GM19239 (cell line): Measurements from ENCODE around the gene BCHE.

Source experiments
- DNase-seq: peaks from one replicate; pipeline ENCODE4 v3.0.0; 2011; ENCODE audit warnings: low spot score; ENCODE audit not compliant: insufficient read length
- FAIRE-seq: peaks from 2 replicates; lab custom pipeline; 2011; peaks lifted over from hg19 to GRCh38; lab: Jason Lieb, UNC

BCHE gene

DNA sequence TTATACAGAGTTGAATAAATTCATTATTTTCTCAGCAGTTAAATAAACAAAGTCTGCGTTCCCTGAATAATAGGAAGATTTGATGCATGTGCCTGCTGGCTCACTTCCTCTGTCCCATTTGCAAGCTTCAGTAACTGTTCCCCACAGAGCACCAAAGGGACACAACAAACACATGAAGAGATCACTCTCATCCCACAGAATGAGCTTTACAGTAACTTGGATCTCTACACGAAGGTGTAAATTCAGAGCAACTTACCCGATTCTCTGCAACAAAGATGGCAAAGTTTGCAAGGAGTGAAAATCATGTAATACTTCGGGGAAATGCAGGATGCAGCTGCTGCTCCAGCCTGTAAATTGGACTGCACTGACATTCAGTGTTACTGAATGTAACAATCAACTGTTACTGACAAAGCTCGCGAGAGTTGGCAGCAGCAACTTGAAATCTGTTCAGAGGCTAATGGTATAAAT lies at the start of gene BCHE:
Gene BCHE, minus strand, starts transcription at position 366 of the 468 bp plus-strand sequence. CDS start 6,390 bp downstream, outside the sequence.
- DNase-seq (no peak), FAIRE-seq (no peak)

- no peak for FAIRE-seq
- no peak for DNase-seq
These were observed 48.5 kb upstream of the BCHE start for GRCh38 chr3:165885558-165886270.

DNA sequence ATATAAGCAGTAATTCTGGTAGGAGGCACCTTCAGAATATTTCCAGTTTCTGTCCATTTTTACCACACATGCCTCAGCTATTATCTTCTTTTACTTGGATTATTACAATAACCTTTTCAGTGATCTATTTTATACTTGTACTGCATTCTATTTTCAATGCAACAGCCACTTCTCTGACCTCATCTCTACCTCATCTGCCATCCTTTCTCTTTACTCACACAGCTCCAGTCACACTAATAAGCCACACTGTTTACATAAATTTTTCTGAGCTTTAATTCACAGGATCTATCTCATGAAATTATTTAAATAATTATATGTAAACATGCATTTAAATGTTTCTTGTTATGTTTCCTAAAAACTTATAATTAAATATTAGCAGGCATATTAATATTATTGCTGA lies 47.3 kb upstream of the BCHE start:
- DNase-seq: no peak
- no peak for FAIRE-seq

- no peak for FAIRE-seq
- no peak for DNase-seq
These were observed 46.7 kb upstream of the BCHE start for GRCh38 chr3:165883863-165884478.

DNA sequence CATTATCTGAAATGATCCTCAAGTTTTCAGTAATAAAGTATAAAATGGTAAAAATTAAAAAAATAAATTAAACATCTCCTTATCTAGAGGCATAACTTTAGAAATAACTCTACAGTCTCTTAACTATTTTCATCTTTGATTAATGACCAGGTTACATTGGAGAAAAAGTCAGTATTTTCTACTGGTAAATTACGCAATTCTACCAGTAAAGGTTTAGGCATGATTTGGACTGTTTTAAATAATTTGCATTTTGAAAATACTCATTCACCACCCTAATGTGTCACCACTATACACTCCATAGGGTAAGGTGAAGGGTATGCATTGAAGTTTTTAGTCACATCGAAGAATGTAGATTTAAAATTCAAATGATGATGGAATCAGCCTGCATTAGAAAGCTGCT lies 45.9 kb upstream of the BCHE start:
- DNase-seq (no peak), FAIRE-seq (no peak)

GRCh38 chr3:165875644-165876043 lies 38.4 kb upstream of the BCHE start:
- DNase-seq: no peak
- FAIRE-seq: no peak

DNA sequence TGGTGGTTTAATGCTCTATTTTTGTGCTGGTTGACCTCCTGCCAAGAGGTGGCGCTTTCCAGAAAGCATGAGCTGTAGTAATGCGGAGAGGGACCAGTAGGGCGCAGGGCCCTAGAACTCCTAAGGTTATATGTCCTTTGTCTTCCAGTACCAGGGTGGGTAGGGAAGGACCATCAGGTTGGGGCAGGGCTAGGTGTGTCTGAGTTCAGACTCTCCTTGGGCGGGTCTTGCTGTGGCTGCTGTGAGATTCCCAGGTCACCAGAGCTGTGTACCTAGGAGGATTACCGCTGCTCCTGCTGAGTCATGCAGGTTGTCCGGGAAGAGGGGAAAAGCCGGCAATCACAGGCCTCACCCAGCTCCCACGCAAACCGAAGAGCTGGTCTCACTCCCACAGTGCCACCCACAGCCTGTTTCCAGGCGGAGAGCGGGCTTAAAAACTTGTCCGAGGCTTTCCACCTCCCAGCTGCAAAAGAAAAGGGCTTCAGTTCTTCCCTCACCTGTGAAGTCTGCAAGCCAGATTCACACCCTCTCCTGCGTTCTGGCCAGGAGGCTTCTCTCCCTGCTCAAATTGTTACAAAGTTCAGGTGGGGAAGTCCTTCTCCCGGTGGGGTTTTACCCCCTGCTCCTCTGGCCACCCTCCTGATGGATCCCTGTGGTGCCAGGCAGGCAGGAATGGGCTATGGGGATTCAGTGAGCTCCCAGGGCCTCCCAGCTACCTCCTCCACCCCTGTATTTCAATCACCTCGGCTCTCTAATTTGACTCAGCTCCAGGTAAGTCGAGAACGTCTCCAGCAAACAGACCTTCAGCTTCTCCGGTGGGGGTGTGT lies 37.7 kb upstream of the BCHE start:
- no peak for FAIRE-seq
- DNase-seq: no peak

GRCh38 chr3:165868088-165868487 lies 30.9 kb upstream of the BCHE start:
- FAIRE-seq (no peak), DNase-seq (no peak)

- FAIRE-seq: no peak
These were observed 21.8 kb upstream of the BCHE start for GRCh38 chr3:165859061-165859460.

DNA sequence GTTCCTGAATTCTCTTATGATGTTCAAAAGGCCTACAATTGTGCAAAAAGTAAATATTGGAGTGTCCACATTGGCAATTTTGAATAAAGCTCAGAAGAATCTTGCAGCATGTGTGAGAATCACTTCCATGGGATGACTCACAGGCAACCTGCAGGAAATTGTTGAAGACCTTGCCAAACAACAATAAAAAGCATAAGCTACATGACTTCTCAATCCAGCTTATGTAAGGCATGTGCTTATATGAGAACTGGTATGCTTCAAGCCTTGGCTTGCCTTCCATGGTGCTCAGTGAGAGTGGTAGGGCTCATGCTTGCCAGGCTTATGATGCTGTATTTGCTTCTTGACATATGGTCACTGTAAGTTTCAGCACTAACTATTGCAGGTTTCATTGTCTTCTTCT lies 18.4 kb upstream of the BCHE start:
- DNase-seq: no peak
- no peak for FAIRE-seq

More at GRCh38 chr3:165859061-165859460, 21.8 kb upstream of the BCHE start:
- DNase-seq: no peak

DNA sequence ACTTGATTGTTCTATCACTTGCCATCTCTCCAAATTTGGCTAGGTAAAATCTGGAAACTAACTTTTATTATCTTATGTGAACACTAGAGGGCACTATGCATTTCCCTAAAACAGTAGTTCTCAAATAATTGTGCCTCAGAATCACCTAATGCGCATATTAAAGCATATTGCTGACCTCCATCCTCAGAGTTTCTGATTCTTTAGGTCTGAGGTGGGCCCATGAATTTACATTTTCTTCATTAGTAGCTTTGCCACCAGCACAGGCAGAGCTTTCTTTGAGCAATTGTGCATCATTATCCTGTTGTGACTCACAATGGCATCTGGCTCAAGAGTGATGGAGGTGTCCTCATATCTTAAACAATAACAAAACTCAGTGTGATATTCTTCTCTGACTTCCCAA lies 17.5 kb upstream of the BCHE start:
- DNase-seq: no peak
- no peak for FAIRE-seq

GRCh38 chr3:165852711-165853110 lies 15.5 kb upstream of the BCHE start:
- DNase-seq (no peak), FAIRE-seq (no peak)

GRCh38 chr3:165852191-165852590 lies 15.0 kb upstream of the BCHE start:
- no peak for FAIRE-seq
- no peak for DNase-seq

DNA sequence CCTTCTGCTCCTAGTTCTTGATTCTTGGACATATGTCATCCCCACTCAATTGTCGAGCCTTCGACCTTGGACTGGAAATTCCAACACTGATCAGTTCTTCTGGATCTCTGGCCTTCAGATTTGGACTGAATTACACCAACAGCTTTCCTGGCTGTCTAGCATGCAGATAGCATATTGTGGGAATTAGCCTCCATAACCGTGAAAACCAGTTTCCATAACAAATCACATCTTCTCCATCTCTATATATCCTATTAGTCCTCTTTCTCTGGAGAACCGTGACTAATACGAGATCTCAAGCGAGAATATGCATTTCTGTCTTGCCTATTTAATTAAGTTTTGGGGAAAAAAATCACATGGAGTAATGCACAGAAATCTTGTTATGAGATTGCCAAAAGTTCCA lies 8.8 kb upstream of the BCHE start:
- FAIRE-seq: no peak
- no peak for DNase-seq

DNA sequence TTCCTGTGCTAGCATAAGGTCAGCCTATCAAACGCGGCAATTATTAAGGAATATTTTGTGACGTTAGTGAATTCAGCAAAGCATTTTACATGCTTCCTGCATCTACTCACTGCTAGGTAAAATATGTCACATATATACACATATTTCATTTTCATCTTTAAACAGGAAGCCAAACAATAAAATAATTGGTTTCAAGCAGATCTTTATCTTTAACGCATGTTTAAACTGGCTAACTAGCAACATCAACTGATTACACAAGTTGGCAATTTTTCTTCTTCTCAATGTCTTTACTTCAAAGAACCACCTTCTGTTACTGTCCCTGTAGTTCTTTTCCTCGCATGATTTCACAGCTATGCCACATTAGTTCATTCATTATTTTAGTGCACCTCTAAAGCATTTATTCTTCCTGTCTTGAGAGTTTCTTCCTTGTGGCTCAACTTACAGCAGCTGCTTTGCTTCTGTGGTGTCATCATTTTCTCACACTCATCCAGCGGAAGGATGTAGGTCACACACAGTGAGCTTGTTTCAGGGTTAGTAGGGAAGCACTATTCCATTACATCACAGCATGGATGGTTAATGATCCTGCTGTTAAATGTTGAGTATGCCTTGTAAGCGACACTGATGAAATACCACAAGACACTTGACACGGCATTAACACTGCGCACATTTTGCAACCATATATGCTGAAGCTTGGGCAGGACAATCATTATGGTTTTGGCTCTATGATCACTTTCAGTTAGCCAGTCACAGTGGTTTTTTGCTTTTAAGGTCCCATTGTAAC lies 2.3 kb upstream of the BCHE start:
- FAIRE-seq: no peak
- no peak for DNase-seq

- FAIRE-seq: no peak
- no peak for DNase-seq
These were observed 578 bp upstream of the BCHE start for GRCh38 chr3:165837801-165838200.

DNA sequence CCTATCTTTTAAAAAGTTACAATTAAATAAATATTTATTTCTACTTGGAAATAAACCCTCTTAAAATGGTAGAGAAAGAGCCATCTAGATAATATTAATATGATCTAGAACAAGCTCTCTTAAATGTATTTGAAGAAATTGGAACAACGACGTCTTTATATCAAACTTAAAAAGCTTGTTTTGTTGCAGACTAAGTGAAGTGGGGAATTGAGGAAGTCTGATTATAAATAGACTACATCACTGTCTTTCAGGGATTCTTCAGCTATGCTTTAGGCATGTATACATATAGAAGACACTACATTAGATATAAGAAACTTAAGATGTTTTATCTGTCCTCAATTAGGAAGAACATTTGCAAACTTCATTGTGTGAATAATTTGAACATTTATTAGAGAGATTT lies 1.8 kb downstream of the BCHE start:
- FAIRE-seq: no peak
- no peak for DNase-seq

DNA sequence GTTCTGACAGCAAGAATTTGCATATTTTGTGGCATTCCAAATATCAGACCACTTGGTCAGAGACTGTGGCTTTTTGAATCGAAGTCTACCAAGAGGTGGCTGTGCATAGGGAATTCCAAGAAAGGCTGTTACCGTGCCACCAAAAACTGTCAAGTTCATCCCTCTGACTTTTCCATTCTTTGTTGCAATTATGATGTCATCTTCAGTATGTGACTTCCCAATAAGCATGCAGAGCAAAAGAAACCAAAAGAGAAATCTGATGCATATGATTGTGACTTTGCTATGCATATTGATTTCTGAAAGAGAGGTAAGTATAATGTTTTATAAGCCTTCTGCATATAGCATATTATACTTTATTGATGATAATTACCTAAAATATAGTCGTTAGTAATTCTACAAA lies 6.5 kb downstream of the BCHE start:
- FAIRE-seq (no peak), DNase-seq (no peak)

GRCh38 chr3:165827883-165828282 lies 9.3 kb downstream of the BCHE start:
- FAIRE-seq (no peak), DNase-seq (no peak)

GRCh38 chr3:165827233-165827632 lies 10.0 kb downstream of the BCHE start:
- FAIRE-seq (no peak), DNase-seq (no peak)
